ENCODE data around the gene ZNRF2. TPM values are rescaled to one million over a fixed set of nuclear protein-coding genes. Genes with fewer than 3 reads are reported as not detected.
"Not testable (repeated sequence)": the region's sequence is repeated elsewhere in the genome, so short reads cannot be mapped to it uniquely, and the experiment has no call there.

ZNRF2 gene
- total and polyA plus RNA-seq, 2 donors (not counting 1 experiment from before 2014, with no cell fraction given), result 2.6 to 7.9 TPM

DNA sequence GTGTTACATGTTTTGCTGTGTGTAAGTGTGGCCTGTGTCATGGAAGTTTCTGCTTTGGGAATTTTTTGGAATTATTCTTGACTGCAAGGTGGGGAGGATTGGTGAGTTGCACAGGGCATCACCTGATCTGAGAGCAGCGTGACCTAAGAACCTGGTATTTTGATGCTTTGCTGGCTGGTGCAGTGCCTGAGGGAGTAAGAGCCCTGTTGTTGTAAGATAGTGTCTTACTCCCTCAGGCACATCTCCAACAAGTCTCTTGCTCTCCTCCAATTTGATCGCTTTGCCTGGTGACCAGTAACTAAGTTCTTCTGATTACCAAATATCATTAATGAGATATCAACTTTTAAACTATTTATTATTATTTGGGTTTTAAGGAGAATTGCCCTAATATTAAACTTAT lies 5.2 kb downstream of the ZNRF2 start:
- H4K20me1 ChIP-seq (ENCODE audit: control insufficient read depth, extremely low read depth, insufficient read depth, low read length); H3K27ac ChIP-seq (ENCODE audit: insufficient read depth, low read length); DNase-seq (ENCODE audit: low read depth in 2 of 2); H3K4me1 ChIP-seq (ENCODE audit: control insufficient read depth, extremely low read depth, insufficient read depth, low read length); H3K4me3 ChIP-seq (replicated peaks in 1 of 4; ENCODE audit: control extremely low read depth in 1 of 4, insufficient read depth in 1 of 4, low read depth in 3 of 4, low read length in 4 of 4); H3K79me2 ChIP-seq (ENCODE audit: control insufficient read depth, insufficient read depth, low read length); H3K36me3 ChIP-seq (ENCODE audit: control insufficient read depth, insufficient read depth, low read length); H3K27me3 ChIP-seq (ENCODE audit: control insufficient read depth, insufficient read depth, low read length); H3K4me2 ChIP-seq (ENCODE audit: extremely low read depth, insufficient read depth, low read length); H3K9ac ChIP-seq (ENCODE audit: insufficient read depth, low read length); H2AFZ ChIP-seq (ENCODE audit: low read length); H3K9me3 ChIP-seq (ENCODE audit: control insufficient read depth, insufficient read depth, low read depth, low read length): not testable (repeated sequence)

DNA sequence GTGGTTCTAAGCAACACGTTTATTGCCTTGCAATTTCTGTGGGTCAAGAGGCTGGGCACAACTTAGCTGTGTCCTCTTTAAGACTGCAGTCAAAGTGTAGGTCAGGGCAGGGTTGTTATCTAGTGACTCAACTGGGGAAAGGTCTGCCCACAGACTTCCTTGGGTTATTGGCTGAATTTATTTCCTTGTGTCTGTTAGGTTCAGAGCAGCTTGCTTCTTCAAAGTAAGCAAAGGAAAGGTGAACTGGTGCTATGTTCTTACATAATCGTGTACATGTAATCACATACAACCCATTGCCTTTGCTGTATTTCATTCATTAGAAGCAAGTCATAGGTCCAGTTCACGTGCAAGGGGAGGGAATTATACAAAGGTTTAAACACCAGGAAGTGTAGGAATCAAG lies 5.9 kb downstream of the ZNRF2 start:
- H3K27ac ChIP-seq (ENCODE audit: insufficient read depth, low read length); H2AFZ ChIP-seq (ENCODE audit: low read length); H3K79me2 ChIP-seq (ENCODE audit: control insufficient read depth, insufficient read depth, low read length); H3K9ac ChIP-seq (ENCODE audit: insufficient read depth, low read length); H3K36me3 ChIP-seq (ENCODE audit: control insufficient read depth, insufficient read depth, low read length); H3K4me2 ChIP-seq (ENCODE audit: extremely low read depth, insufficient read depth, low read length); H3K9me3 ChIP-seq (ENCODE audit: control insufficient read depth, insufficient read depth, low read depth, low read length); H3K4me1 ChIP-seq (ENCODE audit: control insufficient read depth, extremely low read depth, insufficient read depth, low read length); H3K27me3 ChIP-seq (ENCODE audit: control insufficient read depth, insufficient read depth, low read length); H4K20me1 ChIP-seq (ENCODE audit: control insufficient read depth, extremely low read depth, insufficient read depth, low read length); H3K4me3 ChIP-seq (replicated peaks in 1 of 4; ENCODE audit: control extremely low read depth in 1 of 4, insufficient read depth in 1 of 4, low read depth in 3 of 4, low read length in 4 of 4): not testable (repeated sequence)
- peak in 1 of 2 donors; percentile 15 for DNase-seq (ENCODE audit: low read depth in 2 of 2)

DNA sequence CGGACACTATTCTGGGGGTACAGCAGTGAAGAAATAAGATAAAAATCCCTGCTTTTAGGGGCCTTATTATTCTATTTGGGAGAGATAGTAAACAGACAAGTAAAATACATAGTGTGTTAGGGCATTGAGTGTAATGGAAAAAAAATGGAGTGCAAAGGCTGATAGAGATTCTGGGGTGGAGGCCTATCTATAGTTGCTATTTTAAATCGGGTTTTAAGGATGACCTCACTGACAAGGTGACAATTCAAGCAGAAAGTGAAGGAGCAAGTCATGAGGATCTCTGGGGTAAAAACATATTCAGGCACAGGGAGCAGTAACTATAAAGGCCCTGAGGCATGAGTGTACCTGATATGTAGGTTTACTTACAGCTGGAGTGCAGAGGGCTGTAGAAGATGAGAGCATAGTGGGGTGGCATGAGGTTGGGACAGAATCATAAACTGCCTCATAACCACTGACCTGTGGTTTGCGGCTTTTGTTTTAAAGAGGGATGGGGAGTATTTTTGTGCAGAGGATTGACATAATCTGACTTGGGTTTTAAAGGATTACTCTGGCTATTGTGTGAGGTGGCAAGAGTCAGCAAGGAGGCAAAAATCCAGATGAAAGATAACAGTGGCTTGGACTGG lies 8.1 kb downstream of the ZNRF2 start:
- not testable (repeated sequence) for H3K36me3 ChIP-seq (ENCODE audit: control insufficient read depth, insufficient read depth, low read length); H4K20me1 ChIP-seq (ENCODE audit: control insufficient read depth, extremely low read depth, insufficient read depth, low read length); H3K9ac ChIP-seq (ENCODE audit: insufficient read depth, low read length); H3K27me3 ChIP-seq (ENCODE audit: control insufficient read depth, insufficient read depth, low read length); H2AFZ ChIP-seq (ENCODE audit: low read length); DNase-seq (ENCODE audit: low read depth in 2 of 2); H3K79me2 ChIP-seq (ENCODE audit: control insufficient read depth, insufficient read depth, low read length); H3K4me1 ChIP-seq (ENCODE audit: control insufficient read depth, extremely low read depth, insufficient read depth, low read length); H3K9me3 ChIP-seq (ENCODE audit: control insufficient read depth, insufficient read depth, low read depth, low read length); H3K4me3 ChIP-seq (replicated peaks in 1 of 4; ENCODE audit: control extremely low read depth in 1 of 4, insufficient read depth in 1 of 4, low read depth in 3 of 4, low read length in 4 of 4); H3K27ac ChIP-seq (ENCODE audit: insufficient read depth, low read length); H3K4me2 ChIP-seq (ENCODE audit: extremely low read depth, insufficient read depth, low read length)

DNA sequence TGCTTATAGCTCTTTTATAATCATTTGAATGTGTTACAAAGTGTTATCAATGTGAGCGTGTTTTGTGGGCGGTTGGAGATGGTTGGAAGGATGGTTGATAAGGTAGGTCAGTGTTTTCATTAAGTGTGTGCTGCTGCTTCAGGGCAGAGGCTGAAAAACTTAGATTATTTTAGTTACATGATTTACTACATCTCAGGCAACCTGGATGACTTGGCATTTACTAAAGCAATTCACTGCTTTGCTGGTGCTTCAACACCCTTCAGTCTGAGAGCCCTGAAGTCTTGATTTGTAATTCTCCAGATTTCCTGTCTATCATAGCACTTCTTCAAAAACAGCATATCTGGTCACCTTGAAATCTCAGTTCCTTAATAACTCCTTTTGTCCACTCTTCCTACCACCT lies 11.9 kb downstream of the ZNRF2 start:
- not testable (repeated sequence) for H3K79me2 ChIP-seq (ENCODE audit: control insufficient read depth, insufficient read depth, low read length); H3K27me3 ChIP-seq (ENCODE audit: control insufficient read depth, insufficient read depth, low read length); H3K4me3 ChIP-seq (replicated peaks in 1 of 4; ENCODE audit: control extremely low read depth in 1 of 4, insufficient read depth in 1 of 4, low read depth in 3 of 4, low read length in 4 of 4); H3K4me2 ChIP-seq (ENCODE audit: extremely low read depth, insufficient read depth, low read length); H3K36me3 ChIP-seq (ENCODE audit: control insufficient read depth, insufficient read depth, low read length); H3K4me1 ChIP-seq (ENCODE audit: control insufficient read depth, extremely low read depth, insufficient read depth, low read length); DNase-seq (ENCODE audit: low read depth in 2 of 2); H4K20me1 ChIP-seq (ENCODE audit: control insufficient read depth, extremely low read depth, insufficient read depth, low read length); H3K9me3 ChIP-seq (ENCODE audit: control insufficient read depth, insufficient read depth, low read depth, low read length); H3K27ac ChIP-seq (ENCODE audit: insufficient read depth, low read length); H2AFZ ChIP-seq (ENCODE audit: low read length); H3K9ac ChIP-seq (ENCODE audit: insufficient read depth, low read length)

DNA sequence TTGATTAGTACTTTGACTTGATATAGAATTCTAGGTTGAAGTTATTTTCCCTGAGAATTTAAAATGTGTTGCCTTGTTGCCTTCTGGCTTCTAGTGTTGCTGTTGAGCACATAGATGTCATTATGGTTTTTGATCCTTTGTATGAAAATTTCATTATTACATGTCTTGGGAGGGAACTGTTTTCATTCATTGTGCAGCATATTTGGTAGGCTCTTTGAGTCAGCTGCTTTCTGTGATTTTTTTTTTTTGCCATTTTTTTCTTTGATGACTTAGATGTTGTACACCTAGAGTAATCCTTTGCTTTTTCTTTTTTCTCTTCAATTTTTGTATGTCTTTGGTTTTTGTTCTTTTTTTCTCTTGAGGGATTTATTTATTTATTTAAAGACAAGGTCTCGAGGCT lies 13.1 kb downstream of the ZNRF2 start:
- not testable (repeated sequence) for H3K4me2 ChIP-seq (ENCODE audit: extremely low read depth, insufficient read depth, low read length); H3K36me3 ChIP-seq (ENCODE audit: control insufficient read depth, insufficient read depth, low read length); H3K79me2 ChIP-seq (ENCODE audit: control insufficient read depth, insufficient read depth, low read length); H3K4me3 ChIP-seq (replicated peaks in 1 of 4; ENCODE audit: control extremely low read depth in 1 of 4, insufficient read depth in 1 of 4, low read depth in 3 of 4, low read length in 4 of 4); DNase-seq (ENCODE audit: low read depth in 2 of 2); H2AFZ ChIP-seq (ENCODE audit: low read length); H3K9ac ChIP-seq (ENCODE audit: insufficient read depth, low read length); H4K20me1 ChIP-seq (ENCODE audit: control insufficient read depth, extremely low read depth, insufficient read depth, low read length); H3K27me3 ChIP-seq (ENCODE audit: control insufficient read depth, insufficient read depth, low read length); H3K4me1 ChIP-seq (ENCODE audit: control insufficient read depth, extremely low read depth, insufficient read depth, low read length); H3K9me3 ChIP-seq (ENCODE audit: control insufficient read depth, insufficient read depth, low read depth, low read length); H3K27ac ChIP-seq (ENCODE audit: insufficient read depth, low read length)

DNA sequence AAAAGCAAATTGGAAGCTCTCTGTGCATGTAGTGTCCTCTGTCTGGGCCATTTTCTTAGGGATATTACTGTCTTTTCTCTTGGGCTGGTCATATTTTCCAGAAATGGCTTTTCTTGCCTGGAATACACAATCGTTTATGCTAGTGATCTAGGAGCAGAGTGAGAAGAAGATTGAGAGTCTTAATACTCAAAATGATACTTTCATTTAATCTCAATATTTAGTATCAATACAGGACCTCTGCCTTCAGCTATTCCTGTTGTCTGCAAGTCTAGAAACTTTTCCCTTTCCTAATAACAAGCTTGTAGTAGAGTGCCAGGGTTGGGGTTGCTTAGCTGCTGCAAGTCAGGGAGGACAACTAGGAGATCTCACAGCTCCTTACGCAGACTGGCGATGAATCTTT lies 14.0 kb downstream of the ZNRF2 start:
- not testable (repeated sequence) for H3K4me3 ChIP-seq (replicated peaks in 1 of 4; ENCODE audit: control extremely low read depth in 1 of 4, insufficient read depth in 1 of 4, low read depth in 3 of 4, low read length in 4 of 4); H3K27me3 ChIP-seq (ENCODE audit: control insufficient read depth, insufficient read depth, low read length); H2AFZ ChIP-seq (ENCODE audit: low read length); H3K27ac ChIP-seq (ENCODE audit: insufficient read depth, low read length); DNase-seq (ENCODE audit: low read depth in 2 of 2); H3K36me3 ChIP-seq (ENCODE audit: control insufficient read depth, insufficient read depth, low read length); H3K4me1 ChIP-seq (ENCODE audit: control insufficient read depth, extremely low read depth, insufficient read depth, low read length); H3K4me2 ChIP-seq (ENCODE audit: extremely low read depth, insufficient read depth, low read length); H3K9ac ChIP-seq (ENCODE audit: insufficient read depth, low read length); H4K20me1 ChIP-seq (ENCODE audit: control insufficient read depth, extremely low read depth, insufficient read depth, low read length); H3K9me3 ChIP-seq (ENCODE audit: control insufficient read depth, insufficient read depth, low read depth, low read length); H3K79me2 ChIP-seq (ENCODE audit: control insufficient read depth, insufficient read depth, low read length)

Measured in fibroblast of lung (primary cell).